GM12801 (cell line): Measurements from ENCODE around the gene APH1A.

Source experiments
- TF ChIP-seq, protein P1 (sequence below): IDR thresholded peaks from one replicate; pipeline ENCODE4 v1.5.1; 2011; ENCODE audit warnings: control low read depth; ENCODE audit not compliant: insufficient read length; ENCODE audit errors: extremely low read depth

Gene APH1A

DNA sequence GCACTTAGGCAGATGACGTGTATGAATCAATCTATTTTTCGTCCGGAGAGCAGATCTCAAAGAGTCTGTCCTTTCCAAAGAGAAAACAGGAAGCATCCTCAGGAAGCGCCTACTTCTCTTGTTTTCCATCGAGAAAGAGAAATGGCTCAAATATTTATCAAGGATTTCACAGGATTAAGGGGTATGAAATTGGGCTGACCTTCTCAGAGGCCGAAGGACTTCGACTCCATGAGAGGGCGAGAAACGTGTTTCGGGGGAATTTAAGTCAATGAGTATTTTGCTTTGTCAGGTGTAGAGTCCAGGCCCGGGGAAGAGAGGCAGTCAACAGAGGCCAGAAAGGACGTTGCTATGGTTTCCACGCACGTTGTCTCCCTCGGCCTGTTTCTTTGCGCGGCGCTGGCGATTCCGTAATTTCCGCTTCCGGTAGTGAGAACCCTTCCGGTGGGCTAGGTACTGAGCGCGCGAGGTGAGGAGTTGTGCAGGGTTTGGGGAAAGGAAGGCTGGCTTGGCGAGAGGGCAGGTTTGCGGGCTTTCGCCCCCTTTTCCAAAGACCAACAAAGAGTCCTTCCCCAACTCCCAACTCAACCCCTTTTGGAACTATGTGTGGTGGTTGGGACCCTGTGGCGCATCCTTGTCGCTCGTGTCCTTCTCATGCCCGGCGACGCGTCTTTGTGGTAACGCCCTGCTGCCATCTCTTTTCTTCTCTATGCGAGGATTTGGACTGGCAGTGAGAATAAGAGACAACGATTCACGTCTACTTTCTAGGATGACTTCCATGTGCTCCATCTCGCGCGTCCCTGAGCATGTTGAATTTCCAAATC is 24.8 kb upstream of the APH1A start, which contains the start of gene MRPS21:
Gene MRPS21 (plus strand): TSS at position 429 of the 821 bp plus-strand sequence. CDS start 506 bp downstream, outside the sequence.
- TF ChIP-seq, protein P1, sequence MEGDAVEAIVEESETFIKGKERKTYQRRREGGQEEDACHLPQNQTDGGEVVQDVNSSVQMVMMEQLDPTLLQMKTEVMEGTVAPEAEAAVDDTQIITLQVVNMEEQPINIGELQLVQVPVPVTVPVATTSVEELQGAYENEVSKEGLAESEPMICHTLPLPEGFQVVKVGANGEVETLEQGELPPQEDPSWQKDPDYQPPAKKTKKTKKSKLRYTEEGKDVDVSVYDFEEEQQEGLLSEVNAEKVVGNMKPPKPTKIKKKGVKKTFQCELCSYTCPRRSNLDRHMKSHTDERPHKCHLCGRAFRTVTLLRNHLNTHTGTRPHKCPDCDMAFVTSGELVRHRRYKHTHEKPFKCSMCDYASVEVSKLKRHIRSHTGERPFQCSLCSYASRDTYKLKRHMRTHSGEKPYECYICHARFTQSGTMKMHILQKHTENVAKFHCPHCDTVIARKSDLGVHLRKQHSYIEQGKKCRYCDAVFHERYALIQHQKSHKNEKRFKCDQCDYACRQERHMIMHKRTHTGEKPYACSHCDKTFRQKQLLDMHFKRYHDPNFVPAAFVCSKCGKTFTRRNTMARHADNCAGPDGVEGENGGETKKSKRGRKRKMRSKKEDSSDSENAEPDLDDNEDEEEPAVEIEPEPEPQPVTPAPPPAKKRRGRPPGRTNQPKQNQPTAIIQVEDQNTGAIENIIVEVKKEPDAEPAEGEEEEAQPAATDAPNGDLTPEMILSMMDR = no peak

DNA sequence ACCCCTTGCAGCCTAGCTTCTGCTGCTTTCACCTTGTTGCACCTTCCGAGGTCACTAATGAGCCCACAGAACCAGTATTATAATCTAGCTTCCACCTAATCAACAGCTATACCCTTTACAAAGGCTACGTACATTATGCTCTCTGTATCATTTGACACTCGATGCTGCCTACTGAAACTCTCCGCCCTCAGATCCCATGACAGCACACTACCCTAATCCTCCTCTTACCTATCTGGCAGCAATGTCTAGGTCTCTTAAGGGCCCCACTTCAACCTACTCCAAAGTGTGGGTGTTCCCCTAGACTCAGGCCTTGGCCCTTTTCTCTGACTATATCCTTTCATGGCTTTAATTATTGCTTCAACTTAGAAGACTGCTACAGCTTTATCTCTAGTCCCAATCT is 20.0 kb upstream of the APH1A start:
- TF ChIP-seq, protein P1 = no peak

DNA sequence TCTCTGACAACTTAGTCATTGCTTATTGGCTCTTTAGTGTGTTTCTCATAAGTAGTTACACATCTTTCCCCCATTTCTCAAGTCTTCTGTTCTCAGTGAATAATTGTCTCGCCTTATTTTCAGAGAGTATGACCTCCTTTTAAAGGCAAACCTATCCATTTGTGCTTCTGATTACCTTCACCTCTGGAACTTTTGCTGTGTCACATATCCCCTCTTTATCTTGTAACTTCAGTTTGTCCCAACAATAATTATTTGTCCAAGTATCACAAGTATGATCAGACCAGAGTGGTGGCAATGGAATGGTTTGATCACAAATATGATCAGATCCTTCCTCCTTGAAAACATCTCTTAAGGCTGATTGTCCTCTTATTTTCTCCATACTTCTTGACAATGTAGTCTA is 19.6 kb upstream of the APH1A start:
- TF ChIP-seq, protein P1 = no peak

GRCh38 chr1:150283260-150283659 is 14.4 kb upstream of the APH1A start:
- TF ChIP-seq, protein P1 = no peak

GRCh38 chr1:150282558-150282958 is 13.7 kb upstream of the APH1A start:
- TF ChIP-seq, protein P1 = no peak

GRCh38 chr1:150281758-150282557 is 13.1 kb upstream of the APH1A start, which contains the start of gene CIART:
Gene CIART, plus strand, starts transcription at chr1:150282554. Its CDS starts 714 bp downstream, at chr1:150283268.
- TF ChIP-seq, protein P1 = no peak

DNA sequence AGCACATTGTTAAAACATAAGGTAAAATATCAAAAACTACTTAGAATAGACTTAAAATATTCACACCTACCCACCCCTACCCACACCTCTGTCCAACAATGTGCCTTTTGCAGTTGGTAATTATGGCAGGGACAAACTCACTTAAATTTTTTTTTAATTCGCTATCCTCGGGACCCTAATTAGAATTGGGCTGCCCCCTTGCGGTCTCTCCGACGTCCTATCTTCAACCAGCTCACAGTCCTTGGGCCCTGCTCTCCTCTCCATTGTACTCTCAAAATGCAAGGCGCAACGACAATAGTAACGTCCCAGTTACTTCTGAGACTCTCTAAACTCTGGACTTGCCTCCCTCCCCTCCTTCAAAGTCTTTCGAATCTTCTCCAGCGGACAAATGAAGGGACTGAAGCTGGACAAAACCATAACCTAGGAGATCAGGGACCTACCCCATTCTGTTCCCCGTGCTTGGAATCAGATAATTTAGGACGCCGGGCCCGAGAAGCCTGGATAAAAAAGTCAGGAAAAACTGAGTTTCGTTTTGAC is 12.5 kb upstream of the APH1A start:
- TF ChIP-seq, protein P1 = no peak
